Heart left ventricle (tissue), 16 donors: ENCODE results near the gene TFEB. TPM values are rescaled to one million over a fixed set of nuclear protein-coding genes. Genes with fewer than 3 reads are reported as not detected.

ENCODE experiments used
- ATAC-seq, 4 donors: fragments of 200-7000 bp; cut with Tn5 transposase; one replicate each; pipeline ENCODE4 v1.9.1; 2020 to 2022; ENCODE audit warnings: moderate library complexity in 4 of 4, mild to moderate bottlenecking in 3 of 4, moderate number of reproducible peaks in 1 of 4
- DNase-seq, 5 donors: peaks; one replicate each; pipeline ENCODE4 v3.0.0-alpha.2; 2020
- H3K27ac ChIP-seq, 12 donors: fragments of 200-600 bp; sonication (generic) in 4 of 12; one replicate each; pipeline versions ENCODE4 v1.5.0 to v1.8.0; 2016 to 2022; ENCODE audit warnings: mild to moderate bottlenecking in 2 of 12
- H3K27me3 ChIP-seq, 9 donors: fragments of 200-600 bp; sonication (generic) in 2 of 9; one replicate each; pipeline versions ENCODE4 v1.5.1 to v1.8.0; 2016 to 2022; ENCODE audit warnings: mild to moderate bottlenecking in 3 of 9
- H3K36me3 ChIP-seq, 9 donors: fragments of 200-600 bp; sonication (generic) in 2 of 9; one replicate each; pipeline versions ENCODE4 v1.5.0 to v1.8.0; 2018 to 2022; ENCODE audit warnings: mild to moderate bottlenecking in 2 of 9
- H3K4me1 ChIP-seq, 12 donors: fragments of 200-600 bp; sonication (generic) in 4 of 12; one replicate each; pipeline versions ENCODE4 v1.5.0 to v1.8.0; 2016 to 2022; ENCODE audit warnings: mild to moderate bottlenecking in 3 of 12
- H3K4me3 ChIP-seq, 12 donors: fragments of 200-600 bp; sonication (generic) in 4 of 12; one replicate each; pipeline versions ENCODE4 v1.5.0 to v1.8.0; 2017 to 2022; ENCODE audit warnings: mild to moderate bottlenecking in 9 of 12, moderate library complexity in 4 of 12
- H3K9me3 ChIP-seq, 12 donors: fragments of 200-600 bp; sonication (generic) in 4 of 12; one replicate each; pipeline versions ENCODE4 v1.5.0 to v1.8.0; 2016 to 2022; ENCODE audit warnings: mild to moderate bottlenecking in 1 of 12
- POLR2A ChIP-seq, 2 donors: fragments of 450-650 bp; IDR thresholded peaks; one replicate each; pipeline ENCODE4 v1.6.1; 2017; ENCODE audit warnings: antibody characterized with exemption in 2 of 2, mild to moderate bottlenecking in 2 of 2, moderate library complexity in 2 of 2
- WGBS, 4 donors: extraction: QIAGEN DNeasy Blood & Tissue Kit in 2 of 4; methylation state at CpG; one replicate each; pipeline versions ENCODE4 v1.1.5 to v1.1.7; 2013 to 2018; 5-methylcytosine and 5-hydroxymethylcytosine counted together
- intact Hi-C, 10 donors: fragments of 100-400 bp; cut with DNase I; formaldehyde crosslinking; loops; one replicate each; pipeline versions ENCODE4 v1.11.1 to v1.14.2; 2022
- polyA plus RNA-seq, 2 donors: library from polyadenylated mRNA; stranded (reverse); fragments of 200-250 nt; gene quantifications; one replicate each; pipeline ENCODE4 v1.2.3, GENCODE V29; 2013
- total RNA-seq, 9 donors: library from RNA; depleted of rRNA in 2 of 9; stranded (reverse); fragments of >200 nt in 2 of 9; fragmentation: NEBNext Ultra II Directional in 3 of 9; extraction: Animal tissue kit (Norgen Biotek cat#: 25700) in 3 of 9; gene quantifications; one replicate each; pipeline versions ENCODE4 v1.1.0 to v1.2.4, GENCODE V29; 2016 to 2023
- TF ChIP-seq, protein P1 (sequence below), 12 donors: fragments of 200-600 bp; sonication (generic) in 4 of 12; IDR thresholded peaks; one replicate each; pipeline versions ENCODE4 v1.5.0 to v1.8.0; 2018 to 2022; ENCODE audit warnings: antibody characterized with exemption in 12 of 12, mild to moderate bottlenecking in 5 of 12
- donor health status: ischemic (EF 13 %, LVEDD 7.1; RV severe dilation, severe dysfunction).
- donor health status: healthy with polysubstance abuse.
- donor health status: DM: no; HTN: yes; CAD: no.
- donor health status: DM: no; HTN: no; CAD: no.
- donor health status: ischemic (EF 25% LVEDD 6.9; RV normal size, moderate dysfunction).
- donor health status: ischemic (EF 25% LVEDD 5.7; RV mildly dilated, moderate dysfunction).
- donor health status: healthy.
- donor health status: DM: yes; HTN: yes; CAD: no.
- donor health status: ischemic (EF 35%, LVEDD 5.7; RV mildly dilated, moderate dysfunction).
- donor health status: nonischemic (EF 11% LVEDD 7.7; RV severe dilation, severe dysfunction).
- donor health status: DM: yes; HTN: yes; CAD: no.
- donor health status: PGD.
- donor health status: ischemic (EF 29% LVEDD 5.4; RV normal size, mild dysfunction).
- donor health status: nonischemic (EF 23%, LVEDD 6.1; RV moderate dilation, normal function).

TFEB gene
- total and polyA plus RNA-seq, 11 donors: 26.2 to 47.2 (median 40.4) TPM

DNA sequence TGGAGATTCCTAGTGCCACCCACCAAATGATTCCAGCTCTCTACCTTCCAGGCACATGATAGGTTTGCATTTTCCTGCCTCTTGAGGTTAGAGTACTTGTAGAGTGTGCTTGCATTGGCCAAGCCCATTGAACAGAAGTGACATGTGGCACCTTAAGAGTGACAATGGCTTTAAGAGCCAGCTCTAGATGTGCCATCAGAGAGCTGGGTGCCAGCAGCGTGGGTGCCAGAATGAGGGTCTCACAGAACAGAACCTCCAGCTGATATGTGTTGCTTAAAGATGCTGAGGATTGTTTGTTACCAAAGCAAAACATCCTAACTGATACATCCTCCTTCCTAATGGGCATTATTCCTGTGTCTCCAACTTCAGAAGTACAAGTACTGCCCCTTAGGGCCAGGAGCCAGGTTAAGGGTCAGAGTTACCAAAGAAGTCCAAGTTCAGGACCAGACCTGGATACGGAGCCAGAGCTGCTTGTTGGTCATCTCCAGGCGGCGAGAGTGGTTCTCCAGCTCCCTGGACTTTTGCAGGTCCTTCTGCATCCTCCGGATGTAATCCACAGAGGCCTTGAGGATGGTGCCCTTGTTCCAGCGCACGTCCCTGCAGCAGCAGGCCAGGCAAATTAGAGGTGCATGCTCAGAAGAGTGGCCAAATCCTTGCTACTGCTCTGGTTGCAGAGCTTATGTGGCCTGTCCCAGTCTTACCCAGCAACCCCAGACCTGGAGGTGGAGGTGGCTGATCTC lies 49.6 kb downstream of the TFEB start:
- ATAC-seq (no peak), DNase-seq (no peak)
- no peaks in the 10 kb centered on the region for H3K27me3 ChIP-seq
- H3K27ac ChIP-seq: no peak overlapping the region
- peaks cover 2 to 69% (median 59%) of the 10 kb centered on the region in 9 donors for H3K36me3 ChIP-seq
- 90 to 95% (median 94%) methylated on average over 7 of the region's 7 CpGs for WGBS, 4 donors
- intact Hi-C loops: loop anchor here in 2 of 10 donors (10.0 kb wide), 2 partner anchors 221 to 261 kb away; no protein-coding TSS in a partner anchor
- no peak overlapping the region for H3K4me3 ChIP-seq
- TF ChIP-seq POLR2A (IDR thresholded peaks at IDR 0.05): no peak
- TF ChIP-seq, protein P1, sequence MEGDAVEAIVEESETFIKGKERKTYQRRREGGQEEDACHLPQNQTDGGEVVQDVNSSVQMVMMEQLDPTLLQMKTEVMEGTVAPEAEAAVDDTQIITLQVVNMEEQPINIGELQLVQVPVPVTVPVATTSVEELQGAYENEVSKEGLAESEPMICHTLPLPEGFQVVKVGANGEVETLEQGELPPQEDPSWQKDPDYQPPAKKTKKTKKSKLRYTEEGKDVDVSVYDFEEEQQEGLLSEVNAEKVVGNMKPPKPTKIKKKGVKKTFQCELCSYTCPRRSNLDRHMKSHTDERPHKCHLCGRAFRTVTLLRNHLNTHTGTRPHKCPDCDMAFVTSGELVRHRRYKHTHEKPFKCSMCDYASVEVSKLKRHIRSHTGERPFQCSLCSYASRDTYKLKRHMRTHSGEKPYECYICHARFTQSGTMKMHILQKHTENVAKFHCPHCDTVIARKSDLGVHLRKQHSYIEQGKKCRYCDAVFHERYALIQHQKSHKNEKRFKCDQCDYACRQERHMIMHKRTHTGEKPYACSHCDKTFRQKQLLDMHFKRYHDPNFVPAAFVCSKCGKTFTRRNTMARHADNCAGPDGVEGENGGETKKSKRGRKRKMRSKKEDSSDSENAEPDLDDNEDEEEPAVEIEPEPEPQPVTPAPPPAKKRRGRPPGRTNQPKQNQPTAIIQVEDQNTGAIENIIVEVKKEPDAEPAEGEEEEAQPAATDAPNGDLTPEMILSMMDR (IDR thresholded peaks at IDR 0.05): no peak
- H3K4me1 ChIP-seq: peaks cover 0 to 42% (median 20%) of the 10 kb centered on the region in 12 donors
- H3K9me3 ChIP-seq: no peaks in the 10 kb centered on the region

DNA sequence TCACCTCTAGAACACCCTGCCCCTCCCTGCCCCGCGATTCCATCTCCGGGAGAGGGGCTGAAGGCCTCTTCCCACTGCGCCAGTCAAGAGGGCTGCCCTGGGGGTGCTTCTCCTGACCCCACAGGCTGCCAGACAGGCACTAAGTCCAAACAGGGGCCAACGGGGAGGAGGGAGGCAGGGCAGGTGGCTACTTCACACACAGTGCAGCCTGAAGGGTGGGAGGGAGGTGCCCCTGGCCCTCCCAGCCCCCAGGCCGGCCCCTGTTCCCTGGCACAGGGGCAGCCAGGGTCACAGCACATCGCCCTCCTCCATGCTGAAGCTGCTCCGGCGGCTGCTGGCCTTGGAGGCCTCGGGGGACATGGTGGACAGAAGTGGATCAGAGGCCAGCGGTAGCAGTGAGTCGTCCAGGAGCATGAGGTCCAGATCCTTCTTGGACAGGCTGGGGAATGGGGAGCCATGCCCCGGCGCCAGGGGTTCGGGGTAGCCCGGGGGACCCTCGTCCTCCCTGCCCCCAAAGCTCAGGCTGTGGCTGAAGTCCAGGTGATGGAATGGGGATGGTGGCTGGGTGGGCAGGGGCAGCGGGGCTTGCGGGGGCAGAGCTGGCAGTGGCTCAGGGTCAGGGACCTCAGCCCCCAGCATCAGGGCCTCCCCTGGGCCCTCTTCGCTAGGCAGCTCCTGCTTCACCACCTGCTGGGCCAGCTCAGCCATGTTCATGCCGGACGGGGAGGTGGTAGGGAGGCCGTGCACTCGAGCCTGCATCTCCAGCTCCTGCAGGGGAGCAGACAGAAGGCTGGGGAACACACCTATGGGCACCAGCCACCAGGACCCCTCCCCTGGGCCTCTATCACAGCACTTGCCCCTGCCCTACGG lies 50.9 kb downstream of the TFEB start:
- WGBS, 4 donors: 84 to 91% (median 88%) methylated on average over 10 to 25 of the region's 25 CpGs

DNA sequence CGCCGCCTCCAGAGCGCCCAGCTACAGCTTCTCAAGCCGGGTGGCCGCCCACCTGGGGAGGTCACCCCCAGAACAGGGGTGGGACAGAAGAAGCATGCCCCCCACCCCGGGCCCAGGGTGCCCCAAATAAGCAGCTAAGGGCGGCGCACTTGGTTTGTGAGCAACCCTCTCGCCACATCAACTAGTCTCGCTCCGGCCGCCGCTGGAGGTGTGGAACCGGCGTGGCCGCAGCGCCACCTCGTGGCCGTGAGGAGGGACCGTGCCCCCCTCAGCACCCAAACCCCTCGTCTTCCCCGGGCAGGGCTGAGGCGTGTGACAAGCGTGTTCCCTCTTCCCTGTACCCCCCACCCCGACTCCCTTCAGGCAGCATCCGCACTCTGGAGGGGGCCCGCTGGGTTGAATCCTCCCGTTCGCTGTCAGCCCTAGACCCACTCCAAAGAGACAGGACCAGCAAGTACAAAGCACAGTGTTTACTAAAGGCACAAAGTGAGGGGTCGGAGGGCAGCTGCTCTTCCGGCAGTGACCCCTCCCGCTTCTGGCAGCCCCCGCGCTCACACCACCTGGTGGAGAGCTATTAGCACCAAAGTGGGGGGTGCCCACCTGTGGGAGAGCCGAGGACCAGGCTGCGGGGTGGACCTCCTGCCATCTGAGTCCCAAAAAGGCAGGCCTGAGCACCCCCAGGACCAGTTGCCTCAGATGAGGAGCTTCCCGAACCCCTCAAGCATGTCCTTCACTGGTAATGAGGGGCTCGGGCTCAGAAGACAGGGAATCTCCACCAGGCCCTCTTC lies 51.7 kb downstream of the TFEB start:
- TF ChIP-seq POLR2A (IDR thresholded peaks at IDR 0.05): no peak
- TF ChIP-seq, protein P1 (IDR thresholded peaks at IDR 0.05): peak; percentile 86 to 97 (median 93)
- no peaks in the 10 kb centered on the region for H3K9me3 ChIP-seq
- 15 to 24% (median 17%) methylated on average over 26 to 38 of the region's 38 CpGs for WGBS, 4 donors
- peaks cover 2 to 48% (median 43%) of the 10 kb centered on the region in 9 donors for H3K36me3 ChIP-seq
- H3K4me3 ChIP-seq: peak overlapping the region; percentile 5 to 66 (median 55)
- intact Hi-C loops: loop anchor here (1.0 to 10.0 kb wide), 12 partner anchors 51 to 317 kb away; partner anchors contain the start of gene TFEB (in 2 of the 10)
- H3K27me3 ChIP-seq: no peaks in the 10 kb centered on the region
- H3K27ac ChIP-seq: peak overlapping the region; percentile 66 to 91 (median 82)
- ATAC-seq (peak; percentile 59 to 82 (median 78)), DNase-seq (peak; percentile 80 to 91 (median 84))
- peaks cover 0 to 35% (median 20%) of the 10 kb centered on the region in 12 donors for H3K4me1 ChIP-seq

More for the DNA sequence above, 50.9 kb downstream of the TFEB start:
- no peaks in the 10 kb centered on the region for H3K9me3 ChIP-seq
- ATAC-seq (no peak), DNase-seq (no peak)
- no peak overlapping the region for H3K4me3 ChIP-seq
- no peaks in the 10 kb centered on the region for H3K27me3 ChIP-seq
- H3K36me3 ChIP-seq: peaks cover 2 to 56% (median 48%) of the 10 kb centered on the region in 9 donors
- H3K27ac ChIP-seq: no peak overlapping the region
- peaks cover 0 to 40% (median 20%) of the 10 kb centered on the region in 12 donors for H3K4me1 ChIP-seq
- no peak for TF ChIP-seq POLR2A (IDR thresholded peaks at IDR 0.05)
- TF ChIP-seq, protein P1 (IDR thresholded peaks at IDR 0.05): no peak
- intact Hi-C loops: loop anchor here in 7 of 10 donors (5.0 to 10.0 kb wide), 3 partner anchors 220 to 260 kb away; no protein-coding TSS in a partner anchor
